ENCODE results near the gene CDKAL1.

- TF ChIP-seq CTCF (IDR thresholded peaks at IDR 0.05), result no peak
- no peak for TF ChIP-seq POLR2A (IDR thresholded peaks at IDR 0.05)
Observed at GRCh38 chr6:20838113-20838512, 303.9 kb downstream of the CDKAL1 start.
